Measurements from ENCODE around the gene LILRB5.

DNA sequence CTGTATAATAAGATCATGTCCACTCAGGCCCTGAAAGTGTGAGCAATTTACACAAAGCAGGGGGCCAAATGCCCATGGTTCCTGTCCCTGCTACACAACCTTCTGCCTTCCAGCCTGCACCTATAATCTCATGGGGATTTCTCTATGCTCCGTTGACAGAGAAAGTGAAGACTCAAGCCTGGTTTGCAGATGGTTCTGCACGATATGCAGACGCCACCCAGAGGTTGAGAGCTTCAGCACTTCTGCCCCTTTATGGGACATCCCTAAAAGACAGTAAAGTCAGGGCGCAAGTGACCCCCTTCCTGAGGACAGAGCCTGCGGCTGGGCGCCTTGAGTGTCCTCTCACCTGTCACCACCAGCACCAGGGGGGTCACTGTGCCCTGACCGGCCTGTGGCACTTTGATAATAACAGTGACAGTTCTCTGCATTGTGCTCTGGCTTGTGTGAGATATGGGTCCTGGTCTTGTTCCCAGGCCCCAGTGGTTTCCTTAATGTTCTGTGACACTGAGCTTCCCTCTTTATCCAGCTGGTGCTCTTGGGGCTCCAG lies 40.8 kb upstream of the LILRB5 start:
- TF ChIP-seq CTCF (IDR thresholded peaks at IDR 0.05) (no peak), POLR2A (IDR thresholded peaks at IDR 0.05) (no peak)

Data from heart left ventricle (tissue), 13 donors.